GM12891 (cell line): ENCODE results near the gene COL4A6.

Experiments used
- POLR2A ChIP-seq: IDR thresholded peaks from 2 replicates; pipeline ENCODE4 v1.6.1; 2011; ENCODE audit warnings: low read depth, low read length, control low read depth
- SPI1 ChIP-seq: IDR thresholded peaks from 2 replicates; pipeline ENCODE4 v1.6.1; 2011; ENCODE audit warnings: low read depth, low read length, control low read depth

DNA sequence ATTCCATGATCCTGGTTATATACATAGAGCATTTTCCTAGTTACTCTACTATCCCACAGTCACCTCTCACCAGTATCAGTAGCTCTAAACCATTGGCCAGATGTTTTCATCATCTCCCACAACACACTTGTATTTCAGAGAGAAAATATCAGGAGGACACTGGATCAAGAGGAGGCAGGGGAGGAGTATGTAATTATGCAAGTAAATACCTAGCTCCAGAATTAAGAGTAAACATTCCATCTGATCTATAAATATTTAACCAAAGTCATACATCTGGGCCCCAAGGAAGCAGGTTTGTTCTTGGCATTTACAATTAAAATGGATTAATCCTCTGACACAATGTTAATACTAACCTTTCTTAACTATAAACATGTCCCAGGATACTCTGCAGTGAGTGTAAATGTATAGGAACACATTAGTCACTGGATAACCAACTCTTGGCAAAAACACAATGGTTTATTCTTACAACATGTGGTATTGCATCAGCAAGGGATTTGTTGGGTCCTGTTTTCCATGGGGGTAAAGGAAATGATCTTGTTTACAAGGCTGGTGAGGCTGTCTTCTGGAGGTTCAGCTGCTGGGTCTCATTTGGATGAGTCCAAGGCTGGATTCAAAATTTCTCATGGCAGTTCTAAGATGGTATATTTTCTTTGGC lies 176.5 kb downstream of the COL4A6 start:
- TF ChIP-seq POLR2A (no peak), SPI1 (no peak)
